IPS-NIHi11 (cell line): Measurements from ENCODE around the gene STX1A.
"Not testable (repeated sequence)": the region's sequence is repeated elsewhere in the genome, so short reads cannot be mapped to it uniquely, and the experiment has no call there.

Experiments used
- DNase-seq: peaks from one replicate; pipeline ENCODE4 v3.0.0; 2012; ENCODE audit warnings: mixed read lengths, low spot score

The STX1A gene

DNA sequence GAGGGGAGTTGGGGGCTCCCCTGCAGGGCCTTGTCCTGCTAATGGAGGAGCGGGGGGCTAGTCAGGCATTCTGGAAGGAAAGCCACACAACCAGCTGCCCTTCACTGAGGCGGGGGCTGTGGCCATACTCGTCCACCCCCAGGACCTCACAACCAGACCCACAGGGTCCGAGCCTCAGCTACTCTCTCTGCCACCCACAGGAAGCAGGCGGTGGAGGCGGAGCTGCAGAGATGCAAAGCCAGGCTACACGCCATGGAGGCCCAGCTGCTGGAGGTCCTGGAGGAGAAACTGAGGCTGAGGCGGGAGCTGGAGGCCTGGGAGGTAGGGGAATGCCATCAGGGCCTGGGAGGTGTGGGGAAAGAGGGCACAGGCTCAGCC lies 16.0 kb upstream of the STX1A start:
- no peak for DNase-seq

DNA sequence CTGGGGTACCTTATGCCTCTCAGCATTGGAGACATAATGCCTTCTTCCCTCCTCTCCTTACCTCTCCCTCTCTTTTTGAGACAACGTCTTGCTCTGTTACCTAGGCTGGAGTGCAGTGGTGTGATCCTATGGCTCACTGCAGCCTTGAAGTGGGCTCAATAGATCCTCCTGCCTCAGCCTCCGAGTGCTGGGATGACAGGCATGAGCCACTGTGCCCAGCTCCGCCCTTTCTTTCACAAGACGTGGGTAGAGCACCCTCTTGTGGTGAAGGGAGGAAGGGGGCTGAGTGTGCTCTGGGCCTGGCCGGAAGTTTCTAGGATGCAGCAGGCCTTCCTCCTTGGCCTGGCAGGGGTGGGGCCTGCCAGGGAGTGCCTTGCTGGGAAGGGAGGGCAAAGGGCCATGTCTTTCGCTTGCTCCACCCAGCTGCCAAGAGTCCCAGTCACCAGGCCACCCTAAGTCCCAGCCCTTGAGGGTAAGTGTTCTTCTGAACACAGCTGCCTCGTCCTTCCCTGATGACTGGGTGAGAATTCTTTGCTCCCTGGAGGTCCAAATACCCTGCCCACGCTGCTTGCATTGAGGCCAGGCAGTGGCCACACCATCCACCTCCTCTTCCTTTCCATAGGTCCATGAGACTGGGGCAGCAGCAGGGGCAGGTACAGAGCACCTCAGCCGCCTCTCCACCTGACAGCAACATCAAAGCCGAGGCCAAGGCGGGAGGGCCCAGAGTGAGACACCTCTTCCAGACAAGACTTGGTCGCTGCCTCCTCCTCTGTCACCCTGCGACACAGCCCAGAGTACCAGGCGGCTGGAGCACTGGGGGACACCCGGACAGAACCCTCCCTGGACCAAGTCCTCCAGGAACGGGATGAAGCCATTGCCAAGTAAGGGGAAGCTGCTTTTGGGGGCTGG lies 15.4 kb upstream of the STX1A start:
- peak; percentile 72 for DNase-seq

DNA sequence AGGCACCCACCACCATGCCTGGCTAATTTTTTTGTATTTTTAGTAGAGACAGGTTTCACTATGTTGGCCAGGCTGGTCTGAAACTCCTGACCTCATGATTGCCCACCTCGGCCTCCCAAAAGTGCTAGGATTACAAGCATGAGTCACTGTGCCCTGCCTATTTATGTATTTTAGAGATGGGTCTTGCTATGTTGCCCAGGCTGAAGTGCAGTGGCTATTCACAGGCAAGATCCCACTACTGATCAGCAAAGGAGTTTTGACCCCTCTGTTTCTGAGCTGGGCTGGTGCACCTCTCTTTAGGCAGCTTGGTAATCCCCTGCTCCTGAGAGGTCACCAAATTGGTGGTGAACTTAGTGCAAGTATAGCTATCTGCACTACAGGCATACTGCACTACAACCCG lies 12.9 kb upstream of the STX1A start:
- DNase-seq, result no peak

DNA sequence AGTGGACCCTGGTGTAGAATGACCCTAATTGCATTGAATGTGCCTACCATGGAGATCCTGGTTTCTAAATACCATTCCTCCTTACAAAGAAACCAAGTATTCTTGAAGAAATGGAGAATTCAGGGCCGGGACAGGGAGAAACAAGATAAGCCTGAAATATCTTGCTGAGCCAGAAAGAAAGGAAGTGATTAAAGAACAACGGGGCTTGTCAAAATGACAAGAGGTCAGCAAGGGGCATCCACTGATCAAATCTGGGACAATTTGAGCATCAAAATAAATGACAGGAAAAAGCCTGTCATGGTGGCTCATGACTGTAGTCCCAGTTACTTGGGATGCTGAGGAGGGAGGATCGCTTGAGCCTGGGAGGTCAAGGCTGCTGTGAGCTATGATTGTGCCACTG lies 11.0 kb upstream of the STX1A start:
- no peak for DNase-seq

DNA sequence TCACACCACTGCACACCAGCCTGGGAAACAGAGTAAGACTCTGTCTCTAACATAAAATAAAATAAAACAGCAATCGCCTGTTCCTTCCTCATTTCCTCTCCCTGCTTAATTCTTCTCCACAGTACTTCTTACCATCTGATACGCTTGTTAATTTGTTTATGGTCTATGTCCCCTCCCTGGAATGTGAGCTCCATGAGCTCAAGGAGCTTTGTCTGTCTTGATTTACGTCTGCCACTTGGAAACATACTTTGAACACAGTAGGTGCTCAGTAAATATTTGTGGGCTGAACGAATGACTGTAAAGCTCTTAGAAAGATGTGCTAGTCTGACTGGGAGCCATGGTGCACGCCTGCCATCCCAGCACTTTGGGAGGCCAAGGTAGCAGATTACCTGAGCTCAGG lies 9.1 kb upstream of the STX1A start:
- DNase-seq, result no peak

DNA sequence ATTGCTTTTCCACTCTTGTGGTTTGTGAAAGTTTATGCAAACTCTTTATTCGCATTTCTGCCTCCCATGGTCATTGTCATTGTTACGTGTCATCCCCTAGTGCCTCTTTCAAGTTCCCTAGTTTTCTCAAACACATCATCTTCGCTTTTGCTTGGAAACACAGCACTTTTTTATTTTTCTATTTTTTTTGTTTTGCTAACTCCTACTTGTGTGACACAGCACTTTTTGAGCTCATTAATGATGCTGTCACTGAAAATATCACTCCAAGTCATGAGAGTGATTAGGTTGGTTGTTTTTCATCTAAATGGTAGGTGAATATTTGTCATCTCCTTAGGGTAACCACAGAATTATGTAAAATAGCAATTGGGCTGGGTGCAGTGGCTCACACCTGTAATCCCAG lies 8.5 kb upstream of the STX1A start:
- DNase-seq, result no peak

DNA sequence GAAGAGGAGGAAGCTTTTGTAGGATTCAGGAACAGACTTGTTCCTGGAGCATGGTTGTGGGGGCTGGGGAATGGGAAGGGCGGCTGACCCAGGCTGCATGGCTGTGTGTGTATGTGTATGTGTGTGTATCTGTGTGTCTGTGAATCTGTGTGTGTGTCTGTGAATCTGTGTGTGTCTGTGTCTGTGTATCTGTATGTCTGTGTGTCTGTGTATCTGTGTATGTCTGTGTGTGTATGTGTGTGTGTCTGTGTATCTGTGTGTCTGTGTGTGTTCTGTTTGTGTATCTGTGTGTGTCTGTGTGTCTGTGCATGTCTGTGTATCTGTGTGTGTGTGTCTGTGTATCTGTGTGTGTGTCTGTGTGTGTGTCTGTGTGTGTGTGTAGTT lies 6.6 kb upstream of the STX1A start:
- DNase-seq, result no peak

DNA sequence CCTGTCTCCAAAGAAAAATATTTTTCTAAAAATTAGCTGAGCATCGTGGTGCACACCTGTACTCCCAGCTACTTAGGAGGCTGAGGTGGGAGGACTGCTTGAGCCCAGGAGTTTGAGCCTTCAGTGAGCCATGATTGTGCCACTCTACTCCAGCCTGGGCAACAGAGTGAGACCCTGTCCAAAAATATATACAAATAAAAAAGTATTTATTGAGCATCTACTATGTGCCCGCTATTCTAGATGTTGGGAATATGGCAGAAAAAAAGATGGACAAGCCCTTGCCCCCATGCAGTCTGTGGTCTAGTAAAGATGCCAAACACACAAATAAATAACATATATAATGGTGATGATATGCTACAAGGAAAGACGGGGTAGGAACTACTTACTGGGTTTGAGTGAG lies 4.3 kb upstream of the STX1A start:
- no peak for DNase-seq

DNA sequence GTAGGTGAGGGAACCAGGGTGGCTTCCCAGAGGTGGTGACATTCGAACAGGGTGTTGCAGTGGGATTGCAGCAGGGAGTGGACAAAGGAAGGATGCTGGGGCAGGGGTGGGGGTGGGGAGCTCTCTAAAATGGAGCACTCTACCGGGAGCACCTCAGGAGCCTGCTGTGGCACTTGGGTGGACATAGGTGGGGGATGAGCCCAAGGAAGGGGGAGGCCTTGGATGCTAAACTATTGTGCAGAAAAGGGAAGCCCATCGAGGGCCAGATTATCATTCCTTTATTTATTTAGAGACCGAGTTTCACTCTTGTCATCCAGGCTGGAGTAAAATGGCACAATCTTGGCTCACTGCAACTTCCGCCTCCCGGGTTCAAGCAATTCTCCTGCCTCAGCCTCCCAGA lies 3.3 kb upstream of the STX1A start:
- no peak for DNase-seq

DNA sequence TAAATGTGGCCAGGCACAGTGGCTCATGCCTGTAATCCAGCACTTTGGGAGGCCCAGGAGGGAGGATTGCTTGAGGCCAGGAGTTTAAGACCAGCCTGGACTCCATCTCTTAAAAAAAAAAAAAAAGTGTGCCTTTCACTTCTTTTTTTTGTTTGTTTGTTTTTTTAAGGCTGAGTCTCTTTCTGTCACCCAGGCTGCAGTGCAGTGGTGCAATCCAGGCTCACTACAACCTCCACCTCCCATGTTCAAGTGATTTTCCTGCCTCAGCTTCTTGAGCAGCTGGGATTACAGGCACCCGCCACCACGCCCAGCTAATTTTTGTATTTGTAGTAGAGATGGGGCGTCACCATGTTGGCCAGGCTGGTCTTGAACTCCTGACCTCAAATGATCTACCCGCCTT lies 2.7 kb upstream of the STX1A start:
- not testable (repeated sequence) for DNase-seq

DNA sequence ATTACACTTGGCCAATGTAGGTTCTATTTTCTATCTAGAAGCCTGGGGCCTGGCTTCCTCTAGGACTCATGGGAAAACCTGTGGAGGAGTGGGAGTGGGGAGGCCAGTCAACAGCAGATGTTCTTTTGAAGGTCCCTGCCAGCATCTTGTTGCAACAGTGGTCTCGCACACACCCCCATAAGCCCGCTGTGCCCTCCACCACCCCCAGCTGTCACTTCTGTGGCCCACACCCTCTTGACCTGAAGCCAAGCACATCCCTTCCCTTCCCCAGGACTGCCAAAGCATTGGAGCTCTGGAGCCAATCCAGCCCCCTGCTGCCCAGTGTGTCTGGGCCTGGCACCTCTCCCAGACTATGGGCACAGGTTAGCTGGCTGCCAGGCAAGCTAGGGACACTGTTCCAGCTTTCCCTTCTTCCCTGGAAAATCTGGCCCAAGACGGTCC lies 1.9 kb upstream of the STX1A start:
- DNase-seq, result no peak

DNA sequence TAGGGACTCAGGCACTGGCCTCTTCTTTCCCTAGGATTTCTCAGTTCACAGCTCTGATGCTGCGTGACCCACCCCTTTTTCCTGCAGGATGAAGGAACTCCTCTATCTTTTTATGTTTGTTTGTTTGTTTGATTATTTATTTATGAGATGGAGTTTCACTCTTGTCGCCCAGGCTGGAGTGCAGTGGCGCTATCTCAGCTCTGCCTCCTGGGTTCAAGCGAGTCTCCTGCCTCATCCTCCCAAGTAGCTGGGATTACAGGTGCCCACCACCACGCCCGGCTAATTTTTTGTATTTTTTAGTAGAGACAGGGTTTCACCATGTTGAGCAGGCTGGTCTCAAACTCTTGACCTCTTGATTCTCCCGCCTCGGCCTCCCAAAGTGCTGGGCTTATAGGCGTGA lies 974 bp upstream of the STX1A start:
- DNase-seq, result not testable (repeated sequence)

DNA sequence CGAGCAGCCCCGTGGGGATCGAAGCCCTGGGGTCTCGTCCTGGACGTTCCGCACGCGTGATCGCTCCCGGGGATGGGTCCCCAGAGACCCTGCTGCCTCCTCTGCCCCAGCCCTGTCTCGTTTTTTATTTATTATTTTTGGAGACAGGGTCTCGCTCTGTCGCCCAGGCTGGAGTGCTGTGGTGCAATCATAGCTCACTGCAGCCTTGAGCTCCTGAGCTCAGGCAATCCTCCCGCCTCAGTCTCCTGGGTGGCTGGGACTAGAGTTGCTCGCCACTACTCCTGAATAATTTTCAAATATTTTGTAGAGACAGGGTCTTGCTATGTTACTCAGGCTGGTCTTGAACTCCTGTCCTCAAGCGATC lies 319 bp upstream of the STX1A start:
- DNase-seq, result no peak

DNA sequence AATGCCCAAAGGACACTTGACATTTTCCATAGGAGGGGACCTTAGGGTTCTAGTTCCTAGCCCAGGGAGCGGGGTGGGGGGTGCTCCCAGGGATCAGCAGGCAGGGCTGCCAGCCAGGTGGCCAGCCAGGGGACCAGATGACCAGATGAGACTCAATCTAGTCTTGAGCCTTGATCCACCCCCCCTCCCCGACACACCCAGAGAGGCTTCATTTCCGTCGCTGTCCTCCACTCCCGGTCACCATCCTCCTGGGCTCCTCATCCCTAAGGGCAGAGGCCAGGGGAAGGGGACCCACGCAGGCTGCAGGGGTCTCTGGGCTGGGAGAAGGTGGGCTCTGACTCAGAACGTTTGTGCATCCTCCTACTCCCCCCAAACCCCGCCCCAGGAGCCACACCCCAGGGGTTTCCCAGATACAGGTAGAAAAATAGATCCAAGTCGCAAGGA lies 1.0 kb downstream of the STX1A start:
- no peak for DNase-seq

DNA sequence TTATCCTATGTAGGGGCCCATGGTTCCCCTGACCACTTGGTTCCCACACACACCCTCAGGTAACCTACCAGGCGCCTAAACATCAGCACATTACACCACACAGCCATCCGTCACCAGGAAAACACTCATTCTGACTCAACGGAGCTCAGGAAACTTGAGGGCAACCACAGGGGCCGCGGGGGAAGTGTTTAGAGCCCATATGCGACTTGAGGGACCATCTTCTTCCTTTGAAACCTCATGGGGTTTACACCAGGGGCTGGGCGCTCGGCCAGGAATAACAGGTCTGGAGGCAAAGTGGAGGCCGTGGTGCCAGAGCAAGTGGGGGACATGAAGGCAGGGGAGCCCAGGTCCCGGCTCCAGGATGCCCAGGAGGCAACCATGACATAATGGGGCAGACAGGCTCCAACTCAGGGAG lies 1.5 kb downstream of the STX1A start:
- DNase-seq, result no peak

DNA sequence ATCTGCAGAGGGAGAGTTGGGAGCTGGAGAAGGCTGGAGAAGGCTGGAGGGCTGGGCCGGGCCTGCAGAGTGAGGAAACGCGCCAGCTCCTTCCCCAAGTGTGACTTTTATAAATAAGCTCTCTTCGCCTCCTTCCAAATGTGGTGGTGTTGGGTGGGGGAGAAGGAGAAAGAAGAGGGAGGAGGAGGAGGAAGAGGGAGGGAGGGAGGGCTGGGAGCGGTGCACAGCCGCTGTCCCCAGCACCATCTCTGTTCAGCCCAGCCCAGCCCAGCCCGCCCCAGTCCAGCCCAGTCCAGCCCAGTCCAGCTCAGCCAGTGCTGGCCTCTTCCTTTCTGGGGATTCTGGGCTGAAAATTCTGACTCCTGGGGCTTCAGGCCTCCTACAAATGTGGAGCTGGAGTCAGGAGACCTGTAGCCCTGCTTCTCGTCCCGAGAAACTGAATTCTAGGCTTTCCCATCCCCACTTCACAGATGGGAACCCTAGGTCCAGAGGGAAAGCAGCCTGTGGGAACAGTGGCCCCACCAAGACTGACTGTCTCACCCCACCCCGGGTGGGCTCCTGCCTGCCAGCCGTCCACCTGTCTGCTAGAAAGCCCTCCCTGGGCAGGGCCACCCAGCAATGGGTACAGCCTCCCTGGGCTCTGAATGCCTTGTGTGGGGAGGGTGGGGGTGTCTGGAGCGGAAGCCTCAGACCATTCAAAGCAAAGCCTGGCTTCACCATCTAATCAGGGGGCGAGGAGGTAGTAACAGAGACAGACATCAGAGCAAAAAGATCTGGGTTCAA lies 2.3 kb downstream of the STX1A start:
- DNase-seq, result no peak

DNA sequence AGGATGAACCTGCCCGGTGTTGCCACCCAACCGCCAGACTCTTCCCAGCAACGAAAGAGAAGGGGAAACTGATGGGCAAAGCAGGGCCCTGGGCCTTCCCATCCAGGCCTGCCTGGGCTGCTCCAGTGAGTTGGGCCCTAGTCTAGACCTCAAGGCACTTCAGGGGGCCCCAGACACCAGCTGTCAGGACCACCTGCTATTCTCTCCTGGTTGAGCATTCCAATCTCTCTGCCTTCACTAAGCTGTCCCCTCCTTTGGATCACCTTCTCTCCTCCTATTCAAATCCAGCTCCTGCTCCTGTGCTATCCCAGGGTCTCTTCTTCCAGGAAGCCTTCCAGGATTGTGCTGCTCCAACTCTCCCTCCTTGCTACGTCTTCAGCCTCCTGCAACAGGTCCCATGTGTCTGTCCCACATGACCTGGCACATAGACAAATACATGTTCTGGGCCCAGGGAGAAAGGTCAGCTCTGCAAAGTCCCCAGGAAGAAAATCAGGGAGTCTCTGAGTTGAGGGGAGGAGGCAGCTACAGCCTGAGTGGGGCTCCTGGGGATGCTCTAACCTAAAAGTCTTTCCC lies 3.1 kb downstream of the STX1A start:
- no peak for DNase-seq

DNA sequence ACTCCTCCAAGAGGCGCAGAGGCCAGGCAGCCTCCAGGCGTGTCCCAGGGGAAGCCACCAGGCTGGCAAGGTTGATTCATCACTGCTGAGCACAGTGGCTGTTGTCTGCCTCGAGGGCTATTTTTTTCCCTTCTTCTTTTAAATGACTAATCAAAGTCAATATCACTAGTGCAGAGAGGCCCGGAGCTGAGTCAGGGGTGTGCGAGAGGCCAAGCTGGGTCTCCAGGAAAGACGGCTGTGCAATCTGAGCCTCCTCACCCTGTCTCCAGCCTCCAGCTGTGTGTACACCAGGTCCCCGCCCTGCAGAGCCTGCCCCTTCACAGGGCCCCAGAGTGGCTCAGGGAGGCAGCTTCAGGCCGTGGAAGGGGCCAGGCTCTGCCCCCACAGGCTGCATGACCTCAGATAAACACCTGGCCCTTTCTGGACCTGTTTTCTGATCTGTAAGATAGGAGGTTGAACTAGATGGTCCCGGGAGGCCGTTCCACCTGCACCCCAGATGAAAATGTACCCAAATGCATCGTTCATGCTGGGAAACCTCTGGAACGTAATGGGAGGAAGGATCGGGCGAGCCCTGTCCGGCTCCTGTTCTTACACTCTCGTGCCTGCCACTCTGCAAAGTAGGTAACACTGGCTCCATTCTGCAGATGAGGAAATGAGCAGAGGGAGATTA lies 3.7 kb downstream of the STX1A start:
- no peak for DNase-seq

DNA sequence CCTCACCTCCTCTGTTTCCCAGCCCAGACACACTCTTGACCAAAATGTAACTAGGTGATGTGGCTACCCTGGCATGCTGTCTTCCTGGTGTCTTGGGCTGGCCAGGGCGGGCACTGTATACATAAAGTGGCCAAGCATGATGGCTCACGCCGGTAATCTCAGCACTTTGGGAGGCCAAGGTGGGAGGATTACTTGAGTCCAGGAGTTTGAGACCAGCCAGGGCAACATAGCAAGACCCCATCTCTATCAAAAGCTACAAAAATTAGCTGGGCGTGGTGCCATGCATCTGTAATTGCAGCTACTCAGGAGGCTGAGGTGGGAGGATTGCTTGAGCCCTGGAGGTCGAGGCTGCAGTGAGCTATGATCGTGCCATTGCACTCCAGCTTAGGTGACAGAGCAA lies 6.2 kb downstream of the STX1A start:
- not testable (repeated sequence) for DNase-seq

DNA sequence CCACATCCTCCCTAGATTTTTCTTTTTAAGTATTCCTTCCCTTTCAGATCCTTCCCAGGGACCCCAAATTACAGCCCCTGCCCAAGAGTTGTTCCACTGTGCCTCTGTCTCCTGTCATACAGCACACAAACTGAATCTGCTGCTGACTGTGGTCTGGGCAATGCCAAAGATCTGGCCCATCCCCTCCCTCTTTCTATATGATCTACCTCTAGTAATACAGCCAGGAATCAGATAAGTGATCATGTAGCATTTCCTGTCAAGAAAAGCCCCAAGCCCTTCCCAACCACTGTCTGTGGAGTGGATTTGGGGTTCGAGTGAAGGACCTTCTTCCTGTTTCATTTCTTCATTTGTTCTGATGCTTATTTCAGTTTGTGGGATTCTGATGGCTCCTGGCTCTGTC lies 6.7 kb downstream of the STX1A start:
- no peak for DNase-seq

DNA sequence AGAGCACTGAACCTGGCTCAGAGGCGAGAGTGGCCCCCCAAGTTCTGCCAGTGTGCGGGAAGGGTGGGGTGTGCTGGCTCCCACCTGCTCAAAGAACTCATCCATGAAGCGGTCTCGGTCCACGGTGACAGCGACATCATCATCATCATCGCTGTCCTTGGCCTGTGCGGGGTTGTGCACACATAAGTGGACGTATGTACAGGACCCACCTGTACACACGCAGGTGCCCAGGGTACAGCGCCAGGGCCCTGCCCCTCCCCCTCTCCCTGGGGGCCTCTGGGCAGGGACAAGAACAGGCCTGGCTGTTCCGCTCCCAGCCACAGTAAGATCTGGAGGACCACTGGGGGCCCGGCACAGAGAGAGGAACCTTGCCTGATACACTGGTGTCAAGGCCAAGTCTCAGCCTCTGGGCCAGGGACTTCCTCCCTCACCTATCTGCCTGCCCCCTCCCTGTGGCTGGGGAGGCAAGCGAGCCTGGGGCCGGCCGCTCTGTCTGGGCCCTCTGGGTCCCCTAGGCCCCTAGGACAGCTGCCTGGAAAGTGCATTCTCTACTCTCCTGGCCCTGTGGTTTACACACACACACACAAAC lies 10.4 kb downstream of the STX1A start:
- no peak for DNase-seq

DNA sequence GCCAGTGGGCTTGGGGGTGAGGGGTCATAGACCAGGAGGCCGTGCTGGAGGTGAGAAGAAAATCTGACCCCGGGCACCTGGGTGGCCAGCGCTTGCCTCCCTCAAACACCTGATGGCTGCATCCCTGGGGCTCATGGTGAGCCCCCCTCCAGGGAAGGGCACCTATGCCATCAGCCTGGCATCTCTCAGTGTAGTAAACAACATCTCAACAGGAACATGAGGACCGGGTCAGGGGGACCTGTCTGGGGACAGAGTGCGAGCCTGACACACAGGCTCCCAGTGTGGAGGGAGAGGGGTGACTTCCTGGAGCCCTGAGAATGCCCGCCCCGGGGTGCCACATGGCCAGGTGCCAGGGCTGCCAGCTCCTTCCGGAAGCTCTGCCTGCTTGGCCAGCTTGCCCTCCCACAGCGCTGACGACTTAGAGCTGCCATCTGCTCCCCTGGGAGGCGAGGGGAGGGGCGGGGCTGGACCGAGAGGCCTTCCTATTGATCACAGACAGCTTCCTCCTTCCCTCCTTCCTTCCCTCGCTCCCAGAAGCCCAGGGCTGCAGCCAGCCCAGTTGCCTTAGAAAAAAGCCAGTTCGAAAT lies 12.3 kb downstream of the STX1A start:
- DNase-seq, result no peak
